D721Med (cell line): ENCODE data around the gene TOR1A.
A peak's percentile ranks its signal among the peaks of the same experiment; 100 is the strongest.

Experiments used
- DNase-seq: peaks from one replicate; pipeline ENCODE4 v3.0.0; 2011; ENCODE audit warnings: low spot score; ENCODE audit not compliant: insufficient read length
- FAIRE-seq: peaks from 2 replicates; lab custom pipeline; 2011; peaks lifted over from hg19 to GRCh38; lab: Jason Lieb, UNC
- TF ChIP-seq, protein P1 (sequence below): IDR thresholded peaks from 2 replicates; pipeline ENCODE4 v1.5.1; 2012; ENCODE audit warnings: mild to moderate bottlenecking, control low read depth; ENCODE audit not compliant: insufficient read depth; ENCODE audit errors: missing control alignments

Gene TOR1A

GRCh38 chr9:129832982-129833381 is 9.0 kb upstream of the TOR1A start:
- TF ChIP-seq, protein P1, sequence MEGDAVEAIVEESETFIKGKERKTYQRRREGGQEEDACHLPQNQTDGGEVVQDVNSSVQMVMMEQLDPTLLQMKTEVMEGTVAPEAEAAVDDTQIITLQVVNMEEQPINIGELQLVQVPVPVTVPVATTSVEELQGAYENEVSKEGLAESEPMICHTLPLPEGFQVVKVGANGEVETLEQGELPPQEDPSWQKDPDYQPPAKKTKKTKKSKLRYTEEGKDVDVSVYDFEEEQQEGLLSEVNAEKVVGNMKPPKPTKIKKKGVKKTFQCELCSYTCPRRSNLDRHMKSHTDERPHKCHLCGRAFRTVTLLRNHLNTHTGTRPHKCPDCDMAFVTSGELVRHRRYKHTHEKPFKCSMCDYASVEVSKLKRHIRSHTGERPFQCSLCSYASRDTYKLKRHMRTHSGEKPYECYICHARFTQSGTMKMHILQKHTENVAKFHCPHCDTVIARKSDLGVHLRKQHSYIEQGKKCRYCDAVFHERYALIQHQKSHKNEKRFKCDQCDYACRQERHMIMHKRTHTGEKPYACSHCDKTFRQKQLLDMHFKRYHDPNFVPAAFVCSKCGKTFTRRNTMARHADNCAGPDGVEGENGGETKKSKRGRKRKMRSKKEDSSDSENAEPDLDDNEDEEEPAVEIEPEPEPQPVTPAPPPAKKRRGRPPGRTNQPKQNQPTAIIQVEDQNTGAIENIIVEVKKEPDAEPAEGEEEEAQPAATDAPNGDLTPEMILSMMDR, result no peak
- FAIRE-seq (no peak), DNase-seq (no peak)

DNA sequence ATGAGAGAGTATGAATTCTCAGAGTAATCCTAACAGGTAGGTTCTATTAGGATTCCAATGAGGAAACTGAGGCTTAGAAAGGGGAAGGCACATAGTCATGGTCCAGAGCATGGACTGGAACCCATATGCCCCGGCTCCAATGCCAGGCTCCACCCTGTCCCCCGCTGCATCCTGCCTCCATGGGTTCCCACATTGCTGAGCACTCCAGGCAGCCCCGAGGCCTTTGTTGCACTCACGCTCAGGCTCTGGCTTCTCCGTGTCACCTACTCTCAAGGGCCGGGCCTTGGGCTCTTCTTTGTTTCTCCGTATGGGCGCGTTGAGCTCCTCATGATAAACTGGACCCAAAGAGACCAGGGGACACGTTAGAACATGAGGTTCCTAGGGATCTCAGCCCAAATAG is 5.0 kb upstream of the TOR1A start:
- FAIRE-seq, result no peak
- TF ChIP-seq, protein P1, result no peak
- DNase-seq, result no peak

DNA sequence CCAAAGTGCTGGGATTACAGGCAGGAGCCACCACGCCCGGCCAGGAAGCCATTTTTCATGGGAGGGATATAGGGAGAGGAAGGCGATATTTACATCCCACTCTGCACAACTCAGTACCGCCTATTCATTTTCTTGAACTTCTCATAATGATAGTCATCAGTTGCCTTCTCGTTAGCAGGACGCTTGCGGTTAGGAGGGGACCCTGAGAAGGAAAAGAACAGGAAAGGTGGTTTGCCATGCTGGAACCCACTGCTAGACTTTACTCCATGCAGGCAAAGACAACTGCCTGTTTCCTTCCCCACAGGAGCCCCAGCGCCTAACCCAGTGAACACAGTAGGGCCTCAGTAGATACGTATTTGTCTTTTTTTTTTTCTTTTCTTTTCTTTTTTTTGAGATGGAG is 4.1 kb upstream of the TOR1A start:
- no peak for FAIRE-seq
- no peak for DNase-seq
- TF ChIP-seq, protein P1, result no peak

DNA sequence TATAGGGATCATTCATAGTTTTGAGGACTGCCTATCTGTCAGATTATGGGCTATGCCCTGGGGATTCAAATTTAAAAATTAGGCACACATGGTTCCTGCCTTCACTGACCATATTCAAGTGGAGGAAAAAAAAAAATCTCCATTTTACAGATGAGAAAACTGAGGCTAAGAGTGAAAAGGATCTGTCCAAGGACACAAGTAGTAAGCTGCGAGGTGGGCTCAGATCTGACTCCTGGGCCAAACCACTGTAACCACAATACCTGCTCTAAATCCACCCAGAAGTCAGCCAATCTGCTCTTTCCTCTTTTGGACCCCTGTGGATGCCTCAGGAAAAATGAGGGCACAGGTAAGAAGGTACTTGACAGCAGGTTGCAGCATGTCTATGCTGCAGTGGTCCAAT is 2.8 kb upstream of the TOR1A start:
- TF ChIP-seq, protein P1, result no peak
- DNase-seq, result no peak
- no peak for FAIRE-seq

DNA sequence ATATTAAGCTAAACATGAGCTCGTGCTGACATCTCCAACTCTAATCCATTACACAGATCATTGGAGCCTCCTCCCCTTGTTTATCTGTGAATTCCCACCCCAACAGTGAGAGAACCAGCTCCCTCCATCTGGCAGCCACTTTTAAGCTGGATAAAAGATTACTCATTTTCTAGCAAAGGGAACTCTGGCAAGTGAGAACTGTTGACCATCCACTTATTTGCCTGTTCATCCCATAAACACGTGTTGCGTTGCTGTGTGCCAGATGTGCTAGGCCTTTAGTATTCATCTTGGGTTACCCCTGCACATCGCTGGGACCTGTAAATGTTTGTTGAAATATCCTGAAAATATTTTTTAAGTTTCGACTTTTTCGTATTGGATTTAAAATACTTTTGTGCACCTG is 2.4 kb upstream of the TOR1A start:
- peak; percentile 48 for DNase-seq
- TF ChIP-seq, protein P1, result no peak
- no peak for FAIRE-seq

GRCh38 chr9:129823542-129823934 is 398 bp downstream of the TOR1A start:
- DNase-seq (no peak), FAIRE-seq (no peak)
- TF ChIP-seq, protein P1, result no peak

- TF ChIP-seq, protein P1, result no peak
- no peak for FAIRE-seq
- no peak for DNase-seq
Measured at GRCh38 chr9:129822898-129823541, 916 bp downstream of the TOR1A start.
